ENCODE results near the gene FHIT.

Gene FHIT

DNA sequence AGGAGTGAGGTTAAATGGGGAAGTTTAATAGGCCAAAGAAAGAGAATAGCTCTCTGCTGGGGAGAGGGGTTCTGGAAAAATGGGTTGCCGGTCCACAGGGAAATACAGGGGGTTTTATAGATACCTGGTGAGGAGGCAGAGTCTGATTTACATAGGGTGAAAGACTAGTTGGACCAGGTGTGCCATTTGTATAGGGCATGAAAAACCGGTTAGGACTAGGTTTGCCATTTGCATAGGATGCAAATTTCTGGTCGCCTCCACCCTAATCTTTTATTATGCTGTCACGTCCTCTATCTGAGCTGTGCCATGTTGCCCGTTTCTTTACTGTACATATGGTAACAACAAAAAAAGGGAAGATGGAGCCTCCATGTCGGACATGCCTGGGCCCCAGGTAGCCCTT lies 960.1 kb downstream of the FHIT start:
- no peak for DNase-seq (ENCODE audit: insufficient read length, low spot score)
- TF ChIP-seq, protein P1, sequence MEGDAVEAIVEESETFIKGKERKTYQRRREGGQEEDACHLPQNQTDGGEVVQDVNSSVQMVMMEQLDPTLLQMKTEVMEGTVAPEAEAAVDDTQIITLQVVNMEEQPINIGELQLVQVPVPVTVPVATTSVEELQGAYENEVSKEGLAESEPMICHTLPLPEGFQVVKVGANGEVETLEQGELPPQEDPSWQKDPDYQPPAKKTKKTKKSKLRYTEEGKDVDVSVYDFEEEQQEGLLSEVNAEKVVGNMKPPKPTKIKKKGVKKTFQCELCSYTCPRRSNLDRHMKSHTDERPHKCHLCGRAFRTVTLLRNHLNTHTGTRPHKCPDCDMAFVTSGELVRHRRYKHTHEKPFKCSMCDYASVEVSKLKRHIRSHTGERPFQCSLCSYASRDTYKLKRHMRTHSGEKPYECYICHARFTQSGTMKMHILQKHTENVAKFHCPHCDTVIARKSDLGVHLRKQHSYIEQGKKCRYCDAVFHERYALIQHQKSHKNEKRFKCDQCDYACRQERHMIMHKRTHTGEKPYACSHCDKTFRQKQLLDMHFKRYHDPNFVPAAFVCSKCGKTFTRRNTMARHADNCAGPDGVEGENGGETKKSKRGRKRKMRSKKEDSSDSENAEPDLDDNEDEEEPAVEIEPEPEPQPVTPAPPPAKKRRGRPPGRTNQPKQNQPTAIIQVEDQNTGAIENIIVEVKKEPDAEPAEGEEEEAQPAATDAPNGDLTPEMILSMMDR (IDR thresholded peaks at IDR 0.05; ENCODE audit: insufficient read depth, missing control alignments) = no peak
- FAIRE-seq = no peak

DNA sequence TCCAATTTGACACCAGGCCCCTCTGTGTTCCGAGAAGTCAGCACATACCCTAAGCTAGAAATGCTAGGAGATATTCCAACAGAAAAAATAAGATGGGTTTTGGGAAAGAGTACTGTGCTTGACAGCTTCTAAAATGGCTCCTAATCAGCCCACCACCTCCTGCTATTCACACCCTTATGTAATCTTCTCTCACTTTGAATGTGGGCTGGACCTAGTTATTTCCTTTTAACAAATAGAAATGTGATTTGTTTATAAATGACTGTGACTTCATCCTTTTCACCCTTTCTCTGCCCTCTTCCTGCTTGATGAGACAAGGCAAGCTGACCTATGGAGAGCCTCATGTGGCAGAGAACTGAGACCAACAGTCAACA lies 961.1 kb downstream of the FHIT start:
- TF ChIP-seq, protein P1 (IDR thresholded peaks at IDR 0.05; ENCODE audit: insufficient read depth, missing control alignments) = no peak
- FAIRE-seq = no peak
- no peak for DNase-seq (ENCODE audit: insufficient read length, low spot score)

DNA sequence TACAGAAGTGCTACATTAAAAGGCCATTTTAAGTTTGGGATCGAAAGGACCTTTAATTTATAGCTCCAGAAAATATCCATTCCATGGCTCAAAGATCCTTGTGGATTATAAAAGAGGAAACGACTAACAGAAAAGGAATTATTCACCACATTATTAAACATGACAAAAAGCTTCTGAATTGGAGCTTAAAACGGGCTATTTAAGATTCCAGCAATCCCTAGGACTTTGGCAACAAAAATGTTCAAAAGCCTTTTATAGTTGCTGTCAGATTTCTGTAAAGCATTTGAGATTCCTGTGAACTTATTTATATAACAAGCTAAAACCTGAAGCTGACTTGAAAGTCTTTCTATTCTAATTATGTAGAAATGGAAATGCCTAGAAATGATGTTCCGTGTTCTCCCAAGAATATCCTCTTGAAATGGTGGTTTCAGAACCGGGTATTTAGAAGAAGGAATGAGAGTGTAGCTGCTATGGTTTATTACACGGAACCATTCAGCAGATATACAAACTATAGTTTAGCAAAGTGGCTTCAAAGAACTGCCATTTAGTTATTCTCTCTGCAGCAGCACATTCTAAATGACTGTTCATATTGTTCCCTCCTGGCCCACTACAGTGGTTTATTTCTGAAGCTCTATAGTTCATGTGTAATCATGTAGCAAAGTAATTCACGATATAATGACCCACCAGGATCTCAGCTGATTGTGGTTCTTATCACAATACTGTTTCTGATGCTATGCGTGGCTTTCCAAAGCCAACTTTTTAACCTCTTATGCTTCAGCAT lies 961.7 kb downstream of the FHIT start:
- FAIRE-seq (no peak), DNase-seq (ENCODE audit: insufficient read length, low spot score) (no peak)
- TF ChIP-seq, protein P1 (IDR thresholded peaks at IDR 0.05; ENCODE audit: insufficient read depth, missing control alignments) = no peak

DNA sequence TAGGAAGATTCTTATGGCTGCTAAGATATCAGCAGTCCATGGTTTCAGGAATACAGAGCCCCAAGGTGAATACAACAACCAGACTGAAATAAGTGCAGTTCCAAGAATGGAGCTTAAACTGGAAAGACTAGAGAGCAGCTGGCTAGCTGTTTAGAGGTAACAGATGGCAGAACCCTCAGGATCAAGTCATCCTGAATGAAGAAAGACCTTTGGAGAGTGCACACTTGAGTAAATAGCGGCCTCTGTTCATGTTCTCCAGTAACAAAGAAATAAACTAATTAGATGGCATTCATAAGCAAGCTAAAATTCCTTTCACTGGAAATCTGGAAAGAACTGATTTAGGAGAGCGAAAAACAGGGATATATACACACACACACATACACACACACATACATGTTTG lies 968.4 kb downstream of the FHIT start:
- DNase-seq (ENCODE audit: insufficient read length, low spot score) (no peak), FAIRE-seq (peak; percentile 89)
- TF ChIP-seq, protein P1 (IDR thresholded peaks at IDR 0.05; ENCODE audit: insufficient read depth, missing control alignments) = no peak

DNA sequence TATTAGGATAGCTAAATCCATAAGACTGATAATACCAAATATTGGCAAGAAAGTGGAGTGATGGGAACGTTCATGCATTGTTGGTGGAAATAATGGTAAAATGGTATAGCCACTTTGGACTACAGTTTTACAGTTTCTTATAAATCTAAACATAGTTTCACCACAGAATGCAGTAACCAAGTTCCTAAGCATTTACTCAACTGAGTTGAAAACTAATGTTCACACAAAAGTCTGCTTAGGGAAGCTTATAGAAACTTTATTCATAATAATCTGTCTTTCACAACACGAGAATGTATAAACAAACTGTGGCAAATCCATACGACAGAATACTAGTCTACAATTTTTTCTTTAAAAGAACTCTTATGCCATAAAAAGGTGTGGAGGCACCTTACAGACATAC lies 969.3 kb downstream of the FHIT start:
- no peak for FAIRE-seq
- no peak for DNase-seq (ENCODE audit: insufficient read length, low spot score)
- TF ChIP-seq, protein P1 (IDR thresholded peaks at IDR 0.05; ENCODE audit: insufficient read depth, missing control alignments) = no peak

DNA sequence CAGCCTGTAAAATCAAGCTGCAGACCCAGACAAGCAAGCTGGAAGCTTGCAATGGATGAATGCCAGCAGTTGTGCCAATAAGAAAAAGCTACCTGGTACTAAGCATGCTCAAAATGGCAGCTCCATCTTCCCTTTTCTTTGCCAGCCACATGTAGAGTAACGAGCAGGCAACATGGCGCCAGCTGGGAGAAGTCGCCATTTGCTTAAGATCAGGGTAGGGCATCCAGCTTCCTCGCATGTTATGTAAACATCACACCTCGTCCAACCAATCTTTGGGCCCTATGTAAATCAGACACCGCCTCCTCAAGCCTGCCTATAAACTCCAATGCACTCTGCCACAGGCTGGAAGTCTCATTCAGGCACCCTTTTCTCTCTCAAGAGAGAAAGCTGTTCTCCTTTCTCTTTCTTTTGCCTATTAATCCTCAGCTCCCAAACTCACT lies 973.9 kb downstream of the FHIT start:
- DNase-seq (ENCODE audit: insufficient read length, low spot score) = no peak
- TF ChIP-seq, protein P1 (IDR thresholded peaks at IDR 0.05; ENCODE audit: insufficient read depth, missing control alignments) = no peak
- no peak for FAIRE-seq

DNA sequence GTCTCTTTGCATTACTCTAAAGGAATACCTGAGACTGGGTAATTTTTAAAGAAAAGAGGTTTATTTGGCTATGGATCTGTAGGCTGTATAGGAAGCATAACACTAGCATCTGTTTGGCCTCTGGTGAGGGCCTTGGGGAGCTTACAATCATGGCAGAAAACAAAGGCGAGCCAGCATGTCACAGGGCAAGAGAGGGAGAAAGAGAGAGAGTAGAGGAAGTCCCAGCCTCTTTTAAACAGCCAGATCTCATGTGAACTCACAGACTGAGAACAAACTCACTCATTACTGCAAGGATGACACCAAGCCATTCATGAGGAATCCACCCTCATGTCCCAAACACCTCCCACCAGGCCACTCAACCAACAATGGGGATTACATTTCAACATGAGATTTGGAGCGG lies 974.6 kb downstream of the FHIT start:
- TF ChIP-seq, protein P1 (IDR thresholded peaks at IDR 0.05; ENCODE audit: insufficient read depth, missing control alignments) = no peak
- FAIRE-seq (no peak), DNase-seq (ENCODE audit: insufficient read length, low spot score) (no peak)

Measured in D721Med (cell line).